PC-3 (cell line): ENCODE measurements around the gene CDHR3. TPM values are rescaled to one million over a fixed set of nuclear protein-coding genes. Genes with fewer than 3 reads are reported as not detected.

Source experiments
- ATAC-seq: fragments of 200-7000 bp; cut with Tn5 transposase; 2 replicates; pipeline ENCODE4 v1.9.1; 2020; ENCODE audit warnings: mild to moderate bottlenecking, moderate library complexity
- BruUV-seq: library from RNA; stranded (reverse); fragments of 400-500 nt; replicated peaks from 2 replicates; lab custom pipeline; 2021; lab: Mats Ljungman, UMichigan
- CTCF ChIA-PET: fragments of 300-600 bp; sonication (Branson Sonifier 250); formaldehyde crosslinking; loops from one replicate; lab custom pipeline; 2022; ENCODE audit warnings: antibody characterized with exemption; lab: Charles Lee
- POLR2A ChIA-PET: fragments of 300-600 bp; sonication (Branson Sonifier 250); formaldehyde crosslinking; loops from one replicate; lab custom pipeline; 2022; ENCODE audit warnings: antibody characterized with exemption; ENCODE audit not compliant: unreplicated experiment; lab: Charles Lee
- DNase-seq: peaks from one replicate; pipeline ENCODE4 v3.0.0-alpha.2; 2015
- H2AFZ ChIP-seq: fragments of 300-600 bp; sonication (generic); 2 replicates; pipeline ENCODE4 v1.6.0; 2016; ENCODE audit warnings: antibody characterized with exemption, low read length
- H3F3A ChIP-seq: fragments of 300-600 bp; sonication (generic); one replicate; pipeline ENCODE4 v1.6.0; 2017; ENCODE audit warnings: antibody characterized with exemption, low read length, control low read depth, mild to moderate bottlenecking; ENCODE audit not compliant: unreplicated experiment
- H3K27ac ChIP-seq: fragments of 300-600 bp; sonication (generic); 2 replicates; pipeline ENCODE4 v1.5.1; 2016; ENCODE audit warnings: mild to moderate bottlenecking, low read length
- H3K27me3 ChIP-seq: fragments of 300-600 bp; sonication (generic); 2 replicates; pipeline ENCODE4 v1.6.1; 2016; ENCODE audit warnings: low read length, mixed read lengths
- H3K36me3 ChIP-seq: fragments of 300-600 bp; sonication (generic); 2 replicates; pipeline ENCODE4 v1.6.1; 2016; ENCODE audit warnings: low read depth, mixed run types, low read length, mixed read lengths
- H3K4me1 ChIP-seq: fragments of 300-600 bp; sonication (generic); 2 replicates; pipeline ENCODE4 v1.5.1; 2016; ENCODE audit warnings: low read length; ENCODE audit not compliant: insufficient read depth
- H3K4me2 ChIP-seq: fragments of 300-600 bp; sonication (generic); 2 replicates; pipeline ENCODE4 v1.6.0; 2016; ENCODE audit warnings: low read length
- H3K4me3 ChIP-seq: fragments of 300-600 bp; sonication (generic); 2 replicates; pipeline ENCODE4 v1.5.1; 2016; ENCODE audit warnings: mild to moderate bottlenecking, low read length, mixed read lengths
- H3K79me2 ChIP-seq: fragments of 300-600 bp; sonication (generic); 2 replicates; pipeline ENCODE4 v1.6.1; 2017; ENCODE audit warnings: low read length, mixed read lengths
- H3K9ac ChIP-seq: fragments of 300-600 bp; sonication (generic); 2 replicates; pipeline ENCODE4 v1.6.0; 2016; ENCODE audit warnings: mild to moderate bottlenecking, low read length
- H3K9me2 ChIP-seq: fragments of 300-600 bp; sonication (generic); replicated peaks from 2 replicates; pipeline ENCODE4 v1.6.1; 2016; ENCODE audit warnings: mixed run types, low read length, mixed read lengths
- H3K9me3 ChIP-seq: fragments of 300-600 bp; sonication (generic); 2 replicates; pipeline ENCODE4 v1.6.1; 2016; ENCODE audit warnings: low read length, mixed read lengths
- H4K20me1 ChIP-seq: fragments of 300-600 bp; sonication (generic); 2 replicates; pipeline ENCODE4 v1.6.1; 2016; ENCODE audit warnings: low read length, mixed read lengths
- CTCF ChIP-seq: fragments of 300-600 bp; sonication (generic); conservative IDR thresholded peaks from 2 replicates; pipeline ENCODE4 v1.5.1; 2017; ENCODE audit warnings: antibody characterized with exemption, low read depth, mild to moderate bottlenecking, low read length
- EZH2 ChIP-seq: fragments of 300-600 bp; sonication (generic); IDR thresholded peaks from one replicate; pipeline ENCODE4 v1.6.1; 2017; ENCODE audit warnings: antibody characterized with exemption, mild to moderate bottlenecking, low read length; ENCODE audit not compliant: unreplicated experiment
- EZH2phosphoT487 ChIP-seq: fragments of 300-600 bp; sonication (generic); IDR thresholded peaks from 2 replicates; pipeline ENCODE4 v1.6.1; 2018; ENCODE audit warnings: mild to moderate bottlenecking, antibody characterized with exemption, low read length, borderline replicate concordance
- intact Hi-C: fragments of 100-400 bp; cut with micrococcal nuclease; formaldehyde crosslinking; loops from 2 replicates; pipeline ENCODE4 v1.9.0; 2023
- total RNA-seq: library from RNA; depleted of rRNA; stranded (reverse); fragments of >200 nt; gene quantifications from 2 replicates; pipeline ENCODE4 v1.2.3, GENCODE V29; 2014

CDHR3 gene
- total RNA-seq, 1 experiment from 2014 or later: 9.8 TPM

- ChIA-PET CTCF (interaction anchor here (0.7 kb wide), 1 partner anchor 110 kb away, joined by 3 read pairs; no protein-coding TSS in a partner anchor), POLR2A (interaction anchor here (0.6 to 0.7 kb wide), 2 partner anchors 34 to 369 kb away, joined by 3 to 13 read pairs; no protein-coding TSS in a partner anchor)
- no peaks in the 10 kb centered on the region for H3K79me2 ChIP-seq
- no peaks in the 10 kb centered on the region for H3K9me3 ChIP-seq
- H2AFZ ChIP-seq: no peak overlapping the region
- H3K27me3 ChIP-seq: no peaks in the 10 kb centered on the region
- no peak for DNase-seq
- H4K20me1 ChIP-seq: no peaks in the 10 kb centered on the region
- H3K9ac ChIP-seq: no peak overlapping the region
- H3K4me1 ChIP-seq: no peaks in the 10 kb centered on the region
- intact Hi-C loops: no loop called here
- H3K27ac ChIP-seq: no peak overlapping the region
- H3F3A ChIP-seq: no peaks in the 10 kb centered on the region
- no peaks in the 10 kb centered on the region for H3K36me3 ChIP-seq
- no peaks in the 10 kb centered on the region for H3K9me2 ChIP-seq
- no TSS peak for BruUV-seq
- no peak for TF ChIP-seq EZH2
- ATAC-seq: no peak
- no peak overlapping the region for H3K4me2 ChIP-seq
- H3K4me3 ChIP-seq: no peak overlapping the region
Observed at GRCh38 chr7:106015381-106016218, 52.5 kb downstream of the CDHR3 start.

- no peak overlapping the region for H3K27ac ChIP-seq
- no peaks in the 10 kb centered on the region for H3K9me3 ChIP-seq
- BruUV-seq: no TSS peak
- no peak overlapping the region for H3K9ac ChIP-seq
- no peaks in the 10 kb centered on the region for H3K27me3 ChIP-seq
- intact Hi-C loops: no loop called here
- H3K4me1 ChIP-seq: no peaks in the 10 kb centered on the region
- H3K9me2 ChIP-seq: no peaks in the 10 kb centered on the region
- no peaks in the 10 kb centered on the region for H4K20me1 ChIP-seq
- H3K4me3 ChIP-seq: no peak overlapping the region
- H3K36me3 ChIP-seq: no peaks in the 10 kb centered on the region
- DNase-seq (no peak), ATAC-seq (no peak)
- TF ChIP-seq EZH2: no peak
- no peak for TF ChIP-seq CTCF
- no peak for TF ChIP-seq EZH2phosphoT487
- POLR2A ChIA-PET: interaction anchor here (0.7 kb wide), 1 partner anchor 34 kb away, joined by 3 read pairs; no protein-coding TSS in a partner anchor
- no peaks in the 10 kb centered on the region for H3K79me2 ChIP-seq
- no peaks in the 10 kb centered on the region for H3F3A ChIP-seq
- H2AFZ ChIP-seq: no peak overlapping the region
- CTCF ChIA-PET: no interaction called here
- H3K4me2 ChIP-seq: no peak overlapping the region
Observed at GRCh38 chr7:106016331-106016730, 53.3 kb downstream of the CDHR3 start.

- CTCF ChIA-PET: no interaction called here
- no peaks in the 10 kb centered on the region for H3K36me3 ChIP-seq
- no peak overlapping the region for H3K4me3 ChIP-seq
- no peaks in the 10 kb centered on the region for H3K79me2 ChIP-seq
- BruUV-seq: no TSS peak
- H3K27ac ChIP-seq: no peak overlapping the region
- H3K9me2 ChIP-seq: no peaks in the 10 kb centered on the region
- no peaks in the 10 kb centered on the region for H3F3A ChIP-seq
- ATAC-seq: no peak
- H3K4me2 ChIP-seq: no peak overlapping the region
- TF ChIP-seq EZH2phosphoT487 (no peak), CTCF (no peak), EZH2 (no peak)
- intact Hi-C loops: no loop called here
- no peaks in the 10 kb centered on the region for H4K20me1 ChIP-seq
- POLR2A ChIA-PET: interaction anchor here (0.6 kb wide), 1 partner anchor 1015 kb away, joined by 3 read pairs; no protein-coding TSS in a partner anchor
- no peaks in the 10 kb centered on the region for H3K27me3 ChIP-seq
- H2AFZ ChIP-seq: no peak overlapping the region
- H3K4me1 ChIP-seq: no peaks in the 10 kb centered on the region
- no peak for DNase-seq
- no peak overlapping the region for H3K9ac ChIP-seq
- H3K9me3 ChIP-seq: no peaks in the 10 kb centered on the region
Observed at GRCh38 chr7:106017657-106018056, 54.6 kb downstream of the CDHR3 start.
